ENCODE results near the gene CCDC40.
"Not testable (repeated sequence)": the region's sequence is repeated elsewhere in the genome, so short reads cannot be mapped to it uniquely, and the experiment has no call there.

Gene CCDC40

DNA sequence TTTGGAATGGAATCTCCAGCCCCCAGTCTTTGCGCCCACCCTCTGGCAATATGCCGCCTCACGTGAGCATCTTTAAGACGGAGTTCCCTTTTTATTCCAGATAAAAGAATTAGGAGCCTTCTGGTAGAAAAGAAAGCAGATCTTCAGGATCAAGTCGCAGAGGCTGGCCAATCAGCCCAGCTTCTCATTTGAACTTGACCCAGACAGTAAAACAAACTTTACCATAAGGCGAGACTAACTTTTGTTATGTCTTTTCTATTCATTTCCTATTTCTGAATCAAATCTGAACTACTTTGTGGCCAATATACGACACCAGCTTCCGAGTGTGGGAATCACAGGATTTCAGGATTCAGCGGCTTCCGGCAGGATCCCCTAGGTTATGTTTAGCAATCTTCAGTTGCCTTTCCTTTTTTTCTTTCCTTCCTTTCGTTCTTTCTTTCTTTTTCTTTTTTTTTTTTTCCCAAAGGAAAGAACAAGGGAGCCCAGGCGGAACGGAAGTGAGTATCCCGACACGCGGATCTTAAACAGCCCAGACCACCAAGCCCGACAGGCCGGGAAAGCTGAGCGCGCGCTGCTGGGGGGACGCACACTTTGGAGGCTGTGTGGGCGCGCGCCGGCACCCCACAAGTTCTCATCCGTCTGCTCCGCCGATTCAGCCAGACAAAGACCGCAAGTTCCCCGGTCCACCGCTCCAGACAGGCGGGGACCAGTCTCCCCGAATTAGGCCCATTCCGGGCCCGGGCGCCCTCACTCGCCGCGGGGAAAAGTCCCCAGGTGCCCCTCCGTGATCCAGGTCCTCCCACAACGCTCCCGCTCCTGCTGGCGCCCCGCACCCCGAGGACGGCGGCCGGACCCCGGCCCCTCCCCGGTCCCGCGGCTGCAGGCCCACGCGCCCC is 1.4 kb upstream of the CCDC40 start:
- TF ChIP-seq, protein P1, sequence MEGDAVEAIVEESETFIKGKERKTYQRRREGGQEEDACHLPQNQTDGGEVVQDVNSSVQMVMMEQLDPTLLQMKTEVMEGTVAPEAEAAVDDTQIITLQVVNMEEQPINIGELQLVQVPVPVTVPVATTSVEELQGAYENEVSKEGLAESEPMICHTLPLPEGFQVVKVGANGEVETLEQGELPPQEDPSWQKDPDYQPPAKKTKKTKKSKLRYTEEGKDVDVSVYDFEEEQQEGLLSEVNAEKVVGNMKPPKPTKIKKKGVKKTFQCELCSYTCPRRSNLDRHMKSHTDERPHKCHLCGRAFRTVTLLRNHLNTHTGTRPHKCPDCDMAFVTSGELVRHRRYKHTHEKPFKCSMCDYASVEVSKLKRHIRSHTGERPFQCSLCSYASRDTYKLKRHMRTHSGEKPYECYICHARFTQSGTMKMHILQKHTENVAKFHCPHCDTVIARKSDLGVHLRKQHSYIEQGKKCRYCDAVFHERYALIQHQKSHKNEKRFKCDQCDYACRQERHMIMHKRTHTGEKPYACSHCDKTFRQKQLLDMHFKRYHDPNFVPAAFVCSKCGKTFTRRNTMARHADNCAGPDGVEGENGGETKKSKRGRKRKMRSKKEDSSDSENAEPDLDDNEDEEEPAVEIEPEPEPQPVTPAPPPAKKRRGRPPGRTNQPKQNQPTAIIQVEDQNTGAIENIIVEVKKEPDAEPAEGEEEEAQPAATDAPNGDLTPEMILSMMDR (IDR thresholded peaks at IDR 0.05; ENCODE audit: low read depth, low read length, missing control alignments): no peak
- in situ Hi-C loops (cut with HindIII; ENCODE audit: low sequenced_read_pairs): no loop called here
- no peak for DNase-seq (ENCODE audit: low read depth)
- peak overlapping the region; percentile 79 for H3K4me3 ChIP-seq (ENCODE audit: low read depth, low read length)

DNA sequence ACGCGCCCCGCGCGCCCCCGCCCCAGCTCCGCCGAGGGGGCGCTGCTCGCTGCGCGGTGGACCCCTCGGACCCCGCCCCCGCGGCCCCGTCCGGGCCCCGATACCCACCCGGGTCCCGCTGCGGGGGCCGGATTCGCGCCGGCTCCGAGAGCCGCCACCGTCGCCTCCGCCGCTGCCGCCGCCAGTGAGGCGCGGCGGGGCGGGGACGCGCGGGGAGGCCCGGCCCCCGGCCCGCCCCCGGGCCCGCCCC is 830 bp upstream of the CCDC40 start, which contains the start of gene TBC1D16:
TBC1D16 (minus strand) TSS at position 186 of the 250 bp plus-strand sequence. CDS start 22,325 bp downstream, outside the sequence.
- TF ChIP-seq, protein P1 (IDR thresholded peaks at IDR 0.05; ENCODE audit: low read depth, low read length, missing control alignments): no peak
- peak within 1 kb of the TSS; percentile 79 for H3K4me3 ChIP-seq (ENCODE audit: low read depth, low read length)
- in situ Hi-C loops (cut with HindIII; ENCODE audit: low sequenced_read_pairs): no loop called here
- no peak for DNase-seq (ENCODE audit: low read depth)

DNA sequence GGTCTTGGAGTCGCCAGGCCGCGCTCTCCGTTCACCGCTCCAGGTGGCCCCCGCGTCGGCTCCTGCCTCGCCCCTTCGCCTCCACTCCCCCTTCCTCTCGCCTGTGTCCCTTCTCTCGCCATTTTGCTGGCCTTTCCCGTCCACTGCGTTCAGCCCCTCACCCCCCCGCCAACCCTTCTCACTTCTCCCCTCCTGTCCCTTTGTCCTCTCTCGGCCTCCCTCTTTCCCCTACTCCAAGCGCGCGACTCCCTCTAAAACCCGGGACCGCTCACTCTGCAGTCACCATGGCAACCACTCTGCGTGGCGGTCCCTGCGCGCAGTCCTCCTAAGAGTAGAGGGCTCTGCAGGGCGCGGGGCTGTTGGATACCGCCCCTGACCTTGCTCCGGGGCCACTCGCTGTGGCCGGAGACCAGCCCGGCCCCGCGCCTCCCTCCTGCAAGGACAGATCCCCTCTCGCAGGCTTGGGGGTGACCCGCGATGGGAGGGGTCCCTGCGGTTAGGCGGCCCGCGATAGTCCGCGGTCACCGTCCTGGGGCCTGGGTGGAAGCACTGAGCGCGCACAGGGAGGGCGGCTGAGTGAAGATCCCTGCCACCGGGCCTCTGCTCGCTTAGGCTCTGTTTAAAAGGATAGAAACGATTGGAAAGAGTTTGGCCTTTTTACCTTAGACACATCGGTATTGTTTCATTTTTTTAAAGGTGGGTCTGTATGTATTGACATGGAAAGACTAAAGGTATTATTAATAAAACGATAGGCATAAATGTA is 454 bp downstream of the CCDC40 start:
- in situ Hi-C loops (cut with HindIII; ENCODE audit: low sequenced_read_pairs): no loop called here
- TF ChIP-seq, protein P1 (IDR thresholded peaks at IDR 0.05; ENCODE audit: low read depth, low read length, missing control alignments): no peak
- H3K4me3 ChIP-seq (ENCODE audit: low read depth, low read length): peak overlapping the region; percentile 79
- no peak for DNase-seq (ENCODE audit: low read depth)

DNA sequence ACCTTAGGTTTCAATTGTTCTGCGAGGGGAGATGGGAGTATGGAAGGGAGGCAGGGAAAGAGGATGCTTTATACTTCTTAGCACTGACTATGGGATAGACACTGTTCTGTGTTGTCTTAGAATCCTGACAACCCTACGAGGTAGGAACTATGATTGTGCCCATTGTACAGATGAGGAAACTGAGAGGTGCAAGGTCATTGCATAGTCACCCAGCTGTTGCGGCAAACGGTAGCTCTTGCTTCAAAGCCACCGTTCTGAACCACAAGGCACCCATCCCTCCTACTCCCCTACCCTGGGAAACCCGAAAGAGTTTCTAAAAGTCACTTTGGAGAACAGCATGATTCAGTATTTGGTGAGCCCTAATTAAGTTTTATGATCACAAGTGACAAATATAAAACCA is 7.5 kb downstream of the CCDC40 start:
- H3K4me3 ChIP-seq (ENCODE audit: low read depth, low read length): no peak overlapping the region
- TF ChIP-seq, protein P1 (IDR thresholded peaks at IDR 0.05; ENCODE audit: low read depth, low read length, missing control alignments): no peak
- no peak for DNase-seq (ENCODE audit: low read depth)
- in situ Hi-C loops (cut with HindIII; ENCODE audit: low sequenced_read_pairs): no loop called here

DNA sequence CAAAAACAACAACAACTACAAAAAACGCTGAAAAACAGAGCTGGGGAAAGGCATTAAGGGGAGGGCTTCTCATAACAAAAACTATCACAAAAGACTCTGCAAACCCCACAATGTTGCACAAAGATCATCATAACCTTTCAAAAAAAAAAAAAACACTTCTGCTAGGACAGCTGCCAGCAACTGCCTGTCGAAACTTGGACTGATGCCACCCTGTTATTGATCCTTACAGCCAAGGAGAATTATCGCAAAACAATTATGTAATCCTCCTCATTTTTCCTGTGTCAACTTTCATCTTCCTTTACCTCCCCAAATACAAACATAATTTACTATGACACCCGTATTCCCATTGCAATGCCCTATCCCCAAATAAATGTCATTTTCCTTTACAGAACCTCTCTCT is 9.3 kb downstream of the CCDC40 start:
- TF ChIP-seq, protein P1 (IDR thresholded peaks at IDR 0.05; ENCODE audit: low read depth, low read length, missing control alignments): no peak
- DNase-seq (ENCODE audit: low read depth): no peak
- in situ Hi-C loops (cut with HindIII; ENCODE audit: low sequenced_read_pairs): no loop called here
- no peak overlapping the region for H3K4me3 ChIP-seq (ENCODE audit: low read depth, low read length)

DNA sequence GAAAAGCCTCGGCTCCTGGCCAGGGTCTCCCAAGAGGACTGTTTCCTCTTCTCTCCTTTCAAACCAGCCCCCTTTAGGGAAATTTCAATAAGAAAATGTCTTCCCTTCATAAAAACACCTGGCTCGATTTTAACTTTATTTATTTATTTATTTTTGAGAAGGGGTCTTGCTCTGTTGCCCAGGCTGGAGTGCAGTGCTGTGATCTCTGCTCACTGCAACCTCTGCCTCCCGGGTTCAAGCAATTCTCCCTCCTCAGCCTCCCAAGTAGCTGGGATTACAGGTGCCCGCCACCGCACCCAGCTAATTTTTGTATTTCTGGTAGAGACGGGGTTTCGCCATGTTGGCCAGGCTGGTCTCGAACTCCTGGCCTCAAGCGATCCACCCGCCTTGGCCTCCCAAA is 10.3 kb downstream of the CCDC40 start:
- H3K4me3 ChIP-seq (ENCODE audit: low read depth, low read length); in situ Hi-C loops (cut with HindIII; ENCODE audit: low sequenced_read_pairs); DNase-seq (ENCODE audit: low read depth): not testable (repeated sequence)

DNA sequence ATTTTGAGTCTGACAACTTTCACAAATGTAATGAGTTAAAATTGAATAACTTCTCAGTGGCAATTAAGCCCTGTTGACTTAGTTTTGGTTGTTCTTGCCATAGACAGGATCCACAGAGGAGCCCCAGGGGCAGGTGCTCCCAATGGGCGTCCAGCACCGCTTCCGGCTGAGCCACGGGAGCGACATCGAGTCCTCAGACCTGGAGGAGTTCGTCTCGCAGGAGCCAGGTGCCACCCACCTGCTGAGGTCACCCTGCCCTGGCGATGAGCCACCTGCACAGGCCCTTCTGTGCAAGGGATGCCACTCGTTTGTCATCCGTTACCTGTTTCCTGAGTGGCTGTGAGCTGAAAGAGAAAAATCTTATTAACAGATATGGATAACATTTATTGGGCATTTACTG is 10.7 kb downstream of the CCDC40 start:
- no peak for DNase-seq (ENCODE audit: low read depth)
- TF ChIP-seq, protein P1 (IDR thresholded peaks at IDR 0.05; ENCODE audit: low read depth, low read length, missing control alignments): no peak
- in situ Hi-C loops (cut with HindIII; ENCODE audit: low sequenced_read_pairs): no loop called here
- H3K4me3 ChIP-seq (ENCODE audit: low read depth, low read length): no peak overlapping the region

All from astrocyte of the cerebellum (primary cell).